Measurements from ENCODE around the gene RASSF1.

The RASSF1 gene

DNA sequence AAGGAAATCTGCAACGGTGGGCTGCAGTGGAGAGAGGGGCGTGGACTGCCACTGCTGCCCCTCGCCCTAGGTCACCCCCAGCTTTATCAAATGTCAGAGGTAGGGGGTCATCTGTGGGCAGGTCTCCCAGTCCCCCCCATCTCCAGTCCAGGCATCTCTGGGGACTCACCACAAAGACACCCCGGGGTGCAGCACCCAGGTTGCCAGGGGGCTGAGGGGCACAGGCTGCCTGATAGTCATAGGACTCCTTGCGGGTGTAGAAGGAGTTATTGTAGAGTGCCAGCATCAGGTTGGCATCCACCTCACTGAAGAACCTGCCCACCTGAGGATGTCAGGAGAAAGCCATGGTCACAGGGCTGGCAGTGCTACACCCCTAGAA lies 25.2 kb upstream of the RASSF1 start:
- DNase-seq (ENCODE audit: low read depth): no peak

DNA sequence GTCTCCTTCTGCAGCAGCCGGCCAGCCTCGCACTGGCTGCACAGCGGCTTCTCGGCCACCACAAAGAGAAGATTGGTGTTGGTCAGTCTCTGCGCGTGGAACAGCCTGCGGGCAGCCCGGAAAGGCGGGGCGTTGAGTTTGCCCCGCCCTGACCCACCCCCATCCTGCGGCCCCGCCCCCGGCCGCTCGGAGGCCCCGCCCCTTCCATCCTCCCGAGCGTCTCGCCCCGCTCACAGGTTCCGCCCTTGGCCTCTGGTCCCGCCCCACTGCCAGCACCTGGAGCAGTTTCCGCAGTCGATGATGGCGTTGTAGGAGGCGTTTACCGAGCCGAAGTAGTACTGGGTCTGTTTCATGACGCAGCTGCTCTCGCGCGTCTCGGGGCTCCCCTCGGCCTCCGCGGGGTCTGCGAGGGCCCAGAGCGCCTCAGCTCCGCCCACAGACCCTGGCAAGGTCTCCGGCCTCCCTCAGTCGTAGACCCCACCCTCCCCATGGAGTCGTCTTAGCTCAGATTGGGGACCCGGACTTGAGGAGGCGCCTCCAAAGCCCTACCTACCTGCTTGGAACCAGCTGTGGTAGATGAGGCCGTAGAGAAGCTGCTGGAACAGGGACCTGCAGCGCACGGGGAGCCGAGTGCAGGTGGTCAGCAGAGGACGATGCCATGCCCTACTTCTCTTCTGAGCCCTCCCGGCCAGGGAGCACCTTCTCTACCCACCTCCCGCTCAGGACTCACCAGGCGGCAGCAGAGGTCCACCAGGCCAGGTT lies 24.6 kb upstream of the RASSF1 start:
- DNase-seq (ENCODE audit: low read depth): peak; percentile 64

DNA sequence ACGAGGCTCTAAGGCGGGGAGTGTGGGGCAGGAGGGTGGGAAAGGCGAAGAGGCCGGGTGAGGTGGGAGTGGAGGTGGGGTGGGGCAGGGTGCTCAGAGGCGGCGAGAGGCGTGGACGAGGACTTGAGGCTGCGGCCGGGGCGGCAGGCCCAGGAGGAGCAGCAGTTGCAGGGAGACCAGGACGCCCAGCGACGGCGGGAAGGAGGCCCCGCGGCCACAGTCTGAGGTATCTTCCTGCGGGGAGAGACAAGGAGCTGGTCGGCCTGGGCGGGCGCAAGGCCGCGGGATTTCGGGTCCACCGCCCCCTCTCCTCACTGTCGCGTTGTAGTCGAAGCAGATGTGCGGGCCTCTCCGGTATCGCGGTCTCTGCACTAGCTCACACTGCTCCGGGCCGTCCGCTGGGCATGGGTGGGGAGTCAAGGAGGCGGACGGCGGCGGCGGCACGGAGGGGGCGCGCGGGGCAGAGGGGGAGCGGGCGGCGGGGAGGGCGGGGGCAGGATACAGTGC lies 24.0 kb upstream of the RASSF1 start:
- peak; percentile 39 for DNase-seq (ENCODE audit: low read depth)

DNA sequence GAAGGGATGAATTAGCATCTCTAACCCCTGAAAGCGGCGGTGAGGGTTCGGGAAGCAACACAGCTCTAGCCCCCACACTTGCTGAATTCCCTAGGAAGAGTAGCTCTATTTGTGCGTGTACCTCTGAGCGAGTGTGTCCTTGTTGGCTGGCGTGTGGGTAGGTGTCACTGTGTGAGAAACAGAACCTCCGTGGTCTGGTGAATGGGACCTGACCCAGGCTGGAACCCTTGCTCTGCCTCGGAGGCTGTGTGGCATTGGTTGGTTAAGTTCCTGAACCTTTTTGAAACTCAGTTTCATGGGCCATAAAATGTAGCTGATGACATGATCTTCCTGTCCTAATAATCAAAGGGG lies 19.1 kb upstream of the RASSF1 start:
- no peak for DNase-seq (ENCODE audit: low read depth)

DNA sequence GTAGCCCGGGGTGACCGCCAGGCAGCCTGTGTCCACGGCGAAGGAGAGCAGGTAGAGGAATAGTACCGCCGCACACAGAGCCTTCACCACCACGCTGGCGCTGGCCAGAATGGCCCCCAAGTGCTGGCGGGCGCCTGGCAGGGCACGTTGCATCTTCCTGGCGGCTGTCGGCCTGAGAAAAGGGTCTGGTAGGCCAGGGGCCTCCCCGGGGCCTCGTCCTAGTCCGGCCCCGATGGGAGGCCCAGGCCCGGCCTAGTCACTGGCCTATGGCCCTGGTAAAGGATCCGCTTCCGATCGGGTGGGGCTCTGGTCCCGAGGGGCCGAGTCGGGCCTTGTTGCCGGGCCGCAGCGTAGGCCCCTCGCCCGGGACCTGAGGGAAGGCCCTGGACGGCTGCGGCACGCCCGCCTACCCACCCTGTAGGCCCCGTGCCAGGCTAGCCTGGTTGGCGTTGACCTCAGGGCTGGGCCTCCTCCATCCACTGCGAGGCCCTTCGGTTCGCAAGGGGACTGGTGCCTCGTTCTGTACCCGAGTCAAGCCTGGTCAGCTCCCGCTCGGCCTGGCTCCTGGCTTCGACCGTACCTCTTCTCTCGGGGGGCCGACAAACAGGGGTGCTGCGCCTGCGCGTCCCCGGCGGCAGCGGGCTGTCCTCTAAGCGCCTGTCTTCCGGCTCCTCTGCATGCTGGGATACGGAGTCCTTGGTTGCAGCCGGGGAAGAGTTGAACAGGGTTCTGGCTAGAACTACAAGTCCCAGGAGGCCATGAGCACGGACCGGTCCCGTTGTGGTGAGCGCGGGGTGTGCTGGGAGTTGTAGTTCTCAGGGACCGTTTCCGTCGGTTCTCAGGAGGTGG lies 18.5 kb upstream of the RASSF1 start, which contains the start of gene TMEM115:
TMEM115 (minus strand) TSS at position 611 of the 849 bp plus-strand sequence; CDS start at position 153, 458 bp downstream.
- DNase-seq (ENCODE audit: low read depth): peak; percentile 99

DNA sequence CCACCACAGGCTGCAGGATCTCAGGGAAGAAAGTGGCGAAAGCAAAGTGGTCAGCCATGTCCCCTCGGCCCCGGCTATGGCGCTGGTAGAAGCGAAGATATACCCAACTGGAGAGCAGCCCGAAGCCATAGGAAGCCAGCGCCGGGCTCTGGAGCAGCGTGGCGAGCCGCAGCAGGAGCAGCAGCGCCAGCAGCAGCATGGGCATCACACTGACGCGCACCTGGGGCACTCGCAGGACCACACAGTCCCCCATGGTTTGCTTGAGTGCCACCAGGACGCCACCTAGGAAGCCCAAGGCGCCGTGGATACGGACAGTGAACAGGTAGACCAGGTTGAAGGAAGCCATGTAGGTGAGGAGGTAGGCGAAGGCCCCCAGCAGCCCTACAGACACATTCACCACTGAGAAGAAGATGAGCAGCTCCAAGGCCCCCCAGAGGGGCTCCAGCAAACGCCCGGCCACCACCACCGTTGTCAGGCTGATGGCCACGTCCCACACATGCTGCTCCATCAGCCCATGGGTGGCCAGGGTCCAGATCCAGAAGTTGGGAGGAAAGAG lies 17.8 kb upstream of the RASSF1 start:
- DNase-seq (ENCODE audit: low read depth): no peak

DNA sequence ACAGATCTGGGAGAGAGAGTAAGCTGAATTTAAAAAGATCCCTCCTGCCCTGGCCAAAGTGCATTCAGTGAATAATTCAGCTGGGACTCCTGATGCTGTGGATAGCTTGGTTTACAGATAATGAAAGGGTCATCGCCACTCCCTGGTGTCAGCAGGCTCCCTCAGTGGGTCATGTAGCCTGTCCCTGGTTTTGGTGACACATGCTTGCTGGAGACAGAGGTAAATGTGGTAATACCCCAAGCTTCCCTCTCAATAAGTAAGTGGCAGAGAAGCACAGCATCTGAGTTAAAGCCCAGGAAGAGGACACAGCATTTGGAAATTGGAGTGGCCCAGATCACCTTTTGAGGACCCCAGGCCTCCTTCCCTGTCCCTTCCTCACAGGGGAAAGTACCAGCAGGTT lies 16.8 kb upstream of the RASSF1 start:
- no peak for DNase-seq (ENCODE audit: low read depth)

DNA sequence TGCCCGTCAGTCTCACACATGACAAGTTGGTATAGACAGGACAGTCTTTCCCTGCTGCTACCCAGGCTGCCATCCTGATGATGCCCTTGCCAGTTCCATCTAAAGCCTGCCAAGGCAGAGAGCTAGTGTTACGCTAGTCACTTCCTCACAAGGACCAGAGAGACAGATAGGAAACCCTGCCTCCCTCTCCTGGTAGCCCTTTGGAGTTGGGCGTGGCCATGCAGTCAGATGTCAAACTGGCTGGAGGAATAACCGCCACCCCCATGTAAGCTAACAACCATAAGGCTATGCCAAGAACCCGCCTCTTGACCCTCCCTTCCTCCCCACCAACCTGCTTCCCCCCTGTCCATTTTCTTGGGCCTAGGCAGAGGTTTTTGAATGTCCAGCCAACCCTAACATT lies 15.9 kb upstream of the RASSF1 start:
- peak; percentile 38 for DNase-seq (ENCODE audit: low read depth)

DNA sequence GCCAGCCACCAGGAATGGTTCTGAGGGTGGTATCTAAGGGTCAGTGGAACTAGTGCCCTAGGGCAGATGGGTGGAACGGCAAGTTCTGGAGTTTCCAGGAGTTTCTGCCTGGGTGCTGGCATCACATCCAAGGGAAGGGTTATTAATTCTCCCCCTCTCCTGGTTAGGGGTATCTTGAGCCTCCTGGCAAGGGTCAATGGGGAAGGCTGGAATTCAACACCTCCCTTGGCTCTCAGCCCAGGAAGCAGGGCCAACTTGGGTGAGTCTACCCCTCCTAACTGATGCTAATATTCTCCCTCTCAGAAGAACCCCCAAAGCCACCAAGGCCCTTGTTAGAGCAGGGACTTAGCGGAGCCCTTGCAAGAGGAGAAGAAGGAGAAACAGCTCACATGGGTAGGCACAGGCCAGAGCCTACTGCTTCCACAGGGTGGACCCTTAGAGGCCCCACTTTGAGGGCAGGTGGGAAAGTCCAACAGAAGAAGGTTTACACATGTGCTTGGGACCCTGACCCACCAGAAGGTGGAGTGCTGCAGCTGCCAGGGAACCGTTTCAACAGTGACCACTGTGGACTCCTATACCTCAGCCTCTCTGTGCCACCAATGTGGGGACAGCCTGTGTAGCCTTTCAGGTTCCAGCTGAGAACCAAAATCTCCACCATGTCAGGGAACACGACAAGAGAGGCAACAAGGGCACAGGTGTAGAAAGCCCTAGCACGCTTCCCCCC lies 15.4 kb upstream of the RASSF1 start:
- DNase-seq (ENCODE audit: low read depth): no peak

DNA sequence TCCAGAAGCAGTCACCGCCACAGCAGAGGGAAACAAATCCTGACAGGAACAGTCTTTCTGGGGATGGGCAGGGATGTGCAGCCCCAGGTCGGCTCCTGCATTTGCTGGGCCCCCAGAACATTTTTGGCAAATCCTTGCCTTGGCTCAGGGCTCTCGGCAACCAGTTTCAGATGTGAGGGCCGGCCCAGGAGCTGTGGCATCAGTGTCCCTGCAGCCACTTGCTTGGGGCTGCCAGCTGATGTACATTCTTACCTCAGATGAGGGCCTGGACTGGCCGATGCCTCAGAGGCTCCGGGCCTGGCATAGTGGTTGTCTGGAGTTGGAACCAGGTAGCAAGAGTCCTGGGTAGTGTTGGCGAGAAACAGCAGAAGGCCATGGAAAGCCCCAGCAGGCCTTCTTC lies 14.2 kb upstream of the RASSF1 start:
- DNase-seq (ENCODE audit: low read depth): no peak

DNA sequence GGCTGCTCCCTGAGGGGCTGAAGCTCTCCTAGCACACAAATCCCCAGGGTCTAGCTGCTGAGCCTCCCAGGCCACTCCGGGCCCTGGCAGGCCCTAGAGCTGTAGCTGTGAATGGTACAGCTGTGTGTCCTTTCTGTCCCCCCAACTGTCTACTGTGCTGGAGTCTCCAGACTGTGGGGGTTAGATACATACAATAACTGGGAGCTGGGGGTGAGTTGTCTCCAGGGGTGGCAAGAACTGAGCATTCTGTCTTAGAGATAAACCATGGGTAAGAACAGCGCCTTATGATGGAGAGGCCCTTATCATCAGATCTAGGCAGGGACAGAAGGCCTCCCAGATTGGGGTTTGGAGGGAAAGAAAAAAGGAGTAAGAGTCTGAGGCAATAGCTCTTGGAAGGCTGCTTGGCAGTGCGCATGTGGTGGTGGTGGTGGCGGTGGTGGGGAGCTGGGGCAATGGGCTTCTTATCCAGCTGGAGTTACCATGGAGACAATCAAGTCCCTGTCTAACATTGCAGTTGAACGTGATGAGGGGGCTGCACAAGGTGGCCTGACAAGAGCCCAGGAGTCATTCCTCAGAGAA lies 13.6 kb upstream of the RASSF1 start:
- no peak for DNase-seq (ENCODE audit: low read depth)

DNA sequence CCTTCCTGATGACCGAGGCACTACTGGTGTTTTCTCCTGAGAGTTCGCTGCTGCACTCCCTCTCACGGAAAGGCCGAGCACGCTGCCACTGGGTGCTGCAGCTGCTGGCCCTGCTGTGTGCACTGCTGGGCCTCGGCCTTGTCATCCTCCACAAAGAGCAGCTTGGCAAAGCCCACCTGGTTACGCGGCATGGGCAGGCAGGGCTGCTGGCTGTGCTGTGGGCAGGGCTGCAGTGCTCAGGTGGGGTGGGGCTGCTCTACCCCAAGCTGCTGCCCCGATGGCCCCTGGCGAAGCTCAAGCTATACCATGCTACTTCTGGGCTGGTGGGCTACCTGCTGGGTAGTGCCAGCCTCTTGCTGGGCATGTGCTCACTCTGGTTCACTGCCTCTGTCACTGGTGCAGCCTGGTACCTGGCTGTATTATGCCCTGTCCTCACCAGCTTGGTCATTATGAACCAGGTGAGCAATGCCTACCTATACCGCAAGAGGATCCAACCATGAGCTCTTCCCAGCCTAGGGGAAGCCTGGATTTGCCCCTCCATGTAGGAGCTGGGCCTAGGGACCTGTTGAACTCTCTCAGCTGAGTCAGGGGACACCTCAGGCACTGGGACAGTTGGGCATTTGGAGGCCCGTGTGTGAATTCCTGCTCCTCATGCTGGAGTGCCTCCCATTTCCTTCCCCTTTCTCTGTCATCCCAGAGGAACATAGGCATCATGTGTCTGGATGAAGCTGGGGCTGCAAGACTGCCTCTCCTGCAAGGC lies 12.8 kb upstream of the RASSF1 start:
- DNase-seq (ENCODE audit: low read depth): no peak

DNA sequence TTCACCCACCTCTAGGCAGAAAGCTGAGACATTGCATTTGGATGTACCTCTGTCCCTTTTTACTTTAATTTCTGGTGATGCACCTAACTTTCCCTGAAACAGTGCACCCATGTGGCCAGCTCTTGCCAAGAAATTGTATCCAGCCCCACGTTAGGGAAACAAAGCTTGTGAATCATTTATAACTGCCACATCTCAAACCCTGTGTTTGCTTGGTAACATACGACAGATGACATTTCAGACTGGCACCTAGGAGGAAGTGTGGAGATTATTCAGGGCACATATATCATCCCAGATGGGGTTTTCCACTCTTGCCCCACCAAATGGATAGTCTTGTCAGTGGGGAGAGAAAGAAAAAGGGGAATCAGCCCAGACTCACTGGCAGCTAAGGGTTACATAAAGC lies 12.1 kb upstream of the RASSF1 start:
- DNase-seq (ENCODE audit: low read depth): peak; percentile 44

DNA sequence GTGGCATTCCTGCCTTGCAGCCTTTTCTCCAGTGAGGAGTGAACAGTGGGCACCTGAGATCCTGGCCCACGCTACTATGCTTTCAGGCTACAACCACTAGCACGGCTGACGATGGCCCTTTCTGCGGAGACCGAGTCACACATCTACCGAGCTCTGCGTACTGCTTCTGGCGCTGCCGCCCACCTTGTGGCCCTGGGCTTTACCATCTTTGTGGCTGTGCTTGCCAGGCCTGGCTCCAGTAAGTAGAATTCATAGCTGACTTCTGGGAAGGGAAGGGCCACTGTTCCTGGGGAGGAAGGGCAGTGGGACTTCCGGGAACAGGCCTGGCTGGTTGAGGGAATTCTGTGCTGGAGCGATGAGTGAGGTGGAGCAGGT lies 10.7 kb upstream of the RASSF1 start:
- no peak for DNase-seq (ENCODE audit: low read depth)

DNA sequence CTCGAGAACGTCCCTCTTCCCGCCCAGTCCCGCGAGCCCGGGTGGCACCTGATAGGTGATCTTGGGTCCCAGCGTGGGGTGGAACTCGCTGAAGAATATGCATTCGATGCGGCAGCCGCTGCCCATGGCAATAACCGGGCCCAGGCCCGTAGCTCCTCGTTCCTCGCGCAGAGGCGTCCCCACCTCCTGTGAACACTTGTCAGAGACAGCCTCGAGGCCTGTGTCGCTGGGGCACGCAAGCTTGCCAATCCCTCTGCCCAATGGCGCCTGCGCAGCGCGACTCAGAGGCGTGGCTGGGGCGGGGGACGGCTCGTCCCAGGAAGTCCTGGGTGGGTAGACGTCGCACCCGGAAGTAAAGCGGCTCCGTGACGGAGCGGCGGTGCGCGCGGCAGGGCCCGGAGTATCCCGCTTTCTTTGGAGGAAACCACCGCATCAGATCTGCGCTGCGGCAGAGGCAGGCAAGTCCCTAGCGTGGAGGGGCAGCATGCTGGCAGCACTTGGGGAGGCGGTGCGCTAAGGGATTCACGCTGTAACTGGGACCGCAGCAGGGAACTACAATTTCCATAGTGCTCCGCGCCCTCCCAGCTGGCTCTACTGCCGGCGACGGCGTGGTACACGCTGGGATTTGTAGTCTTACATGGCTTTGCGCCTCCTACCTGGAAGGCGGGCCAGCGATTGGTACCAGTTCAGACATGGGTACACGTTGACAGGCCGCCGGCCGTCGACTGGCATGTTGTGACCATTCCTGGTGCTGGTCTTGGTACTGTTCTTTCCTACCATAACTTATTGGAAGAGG lies 10.1 kb upstream of the RASSF1 start, which contains the start of the genes CYB561D2 and NPRL2:
CYB561D2 (plus strand) TSS at position 336 of the 796 bp plus-strand sequence. CDS start 572 bp downstream, outside the sequence.
NPRL2 (minus strand) TSS at position 249 of the 796 bp plus-strand sequence; CDS start at position 126, 123 bp downstream.
- peak; percentile 93 for DNase-seq (ENCODE audit: low read depth)

DNA sequence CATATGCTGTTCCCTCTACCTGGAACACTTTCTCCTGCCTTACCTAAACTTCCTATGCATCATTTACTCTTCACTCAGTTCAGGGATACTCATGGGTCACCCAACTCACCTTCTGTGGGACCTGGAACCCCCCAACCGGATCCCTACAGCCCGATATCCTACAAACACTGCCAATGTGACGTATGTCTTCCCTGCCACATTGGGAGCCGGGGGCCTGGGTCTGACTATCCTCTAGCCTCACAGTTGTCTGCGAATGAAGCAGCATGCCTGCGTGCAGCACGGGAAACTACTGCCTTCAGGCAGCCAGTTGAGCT lies 9.5 kb upstream of the RASSF1 start:
- no peak for DNase-seq (ENCODE audit: low read depth)

DNA sequence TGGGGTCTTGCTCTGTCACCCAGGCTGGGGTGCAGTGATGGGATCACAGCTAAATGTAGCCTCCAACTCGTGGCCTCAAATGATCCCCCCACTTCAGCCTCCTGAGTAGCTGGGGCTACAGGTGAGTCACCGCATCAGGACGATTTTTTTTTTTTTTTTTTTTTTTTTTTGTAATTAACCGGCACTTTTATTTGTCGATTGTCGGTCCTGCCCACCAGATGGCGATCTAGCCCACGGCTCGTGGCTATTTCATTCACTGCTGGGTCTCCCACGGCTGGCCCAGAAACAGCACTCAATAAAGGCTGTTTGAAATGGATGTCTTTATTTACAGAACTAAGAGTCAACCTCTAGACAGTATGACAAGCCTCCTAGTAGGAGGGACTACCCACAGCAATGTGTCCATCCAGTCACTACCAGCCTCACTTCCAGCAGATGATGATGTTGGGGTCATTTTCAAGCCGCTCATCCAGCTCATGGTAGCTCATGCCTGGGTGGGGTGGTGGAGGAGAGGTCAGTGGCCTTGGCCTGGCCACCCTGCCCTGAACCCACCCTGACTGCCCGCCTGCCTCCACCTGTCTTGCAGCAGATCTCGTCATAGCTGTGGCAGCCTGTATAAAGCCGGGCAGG lies 6.7 kb upstream of the RASSF1 start:
- DNase-seq (ENCODE audit: low read depth): peak; percentile 62

DNA sequence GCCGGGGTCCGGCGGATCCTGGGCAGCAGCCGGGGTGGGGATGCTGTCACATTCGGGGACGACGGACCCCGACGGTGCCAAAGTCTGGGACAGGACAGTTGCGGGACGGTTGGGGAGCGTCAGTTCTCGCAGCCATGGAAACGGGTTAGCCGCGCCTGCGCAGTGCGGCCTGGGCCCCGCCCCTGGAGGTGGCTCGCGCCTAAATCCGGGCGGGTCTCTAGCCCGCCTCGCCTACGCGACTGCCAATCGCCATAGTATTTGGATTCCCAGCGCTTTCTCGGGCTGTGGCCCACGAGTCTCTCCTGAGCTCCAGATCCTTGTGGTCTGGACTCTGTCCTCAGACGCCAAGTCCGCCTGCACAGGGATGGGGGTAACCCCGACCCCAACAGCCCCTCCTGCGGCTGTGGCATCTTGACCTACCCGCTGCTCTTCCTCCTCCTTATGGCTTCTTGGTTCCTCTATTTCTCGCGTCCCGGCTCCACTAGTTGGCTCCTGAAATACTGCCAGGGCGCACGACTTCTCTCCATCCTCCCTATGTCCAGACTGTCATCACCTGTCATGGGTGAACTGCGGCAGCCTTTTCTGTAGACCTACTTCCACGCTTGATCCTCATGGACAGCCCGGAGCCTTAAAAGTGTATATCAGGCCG lies 5.1 kb upstream of the RASSF1 start, which contains the start of gene ZMYND10:
ZMYND10 (minus strand) TSS at position 147 of the 649 bp plus-strand sequence. CDS start 153 bp downstream, outside the sequence.
- DNase-seq (ENCODE audit: low read depth): no peak

DNA sequence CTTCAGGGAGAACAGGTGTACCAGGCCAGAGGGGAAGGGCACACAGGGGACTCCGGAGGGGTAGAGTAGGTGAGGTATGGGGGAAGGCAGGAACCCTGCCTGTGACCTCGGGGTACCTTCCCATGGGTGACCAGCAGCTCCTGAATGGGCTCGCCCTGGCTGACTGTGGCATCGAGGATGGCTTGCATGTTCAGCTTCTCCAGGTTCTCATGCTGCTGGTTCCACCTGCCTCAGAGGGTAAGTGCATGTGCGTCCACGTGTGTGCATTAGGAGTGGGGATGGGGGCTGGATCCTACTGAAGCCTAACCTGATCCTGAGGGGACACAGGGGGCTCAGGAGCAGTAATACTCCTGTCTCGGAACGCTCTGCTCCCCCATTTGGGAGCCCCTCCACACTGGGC lies 4.4 kb upstream of the RASSF1 start:
- DNase-seq (ENCODE audit: low read depth): no peak

All from iris pigment epithelial cell (primary cell).